Endothelial cell of umbilical vein (primary cell): Measurements from ENCODE around the gene SAMD11.

Experiments
- CTCF ChIP-seq, 2 donors: IDR thresholded peaks; 1 replicate in 1 of 2; 2 replicates in 1 of 2; pipeline ENCODE4 v1.5.1; 2011; ENCODE audit warnings: low read length in 2 of 2, mild to moderate bottlenecking in 2 of 2, moderate library complexity in 2 of 2, control low read depth in 1 of 2, inconsistent platforms in 1 of 2, low read depth in 1 of 2; ENCODE audit not compliant: insufficient read depth in 1 of 2; ENCODE audit errors: extremely low read depth in 1 of 2
- MYC ChIP-seq: IDR thresholded peaks from one replicate; pipeline ENCODE4 v1.6.1; 2011; ENCODE audit warnings: mild to moderate bottlenecking, low read depth, low read length
- POLR2A ChIP-seq: IDR thresholded peaks from 2 replicates; pipeline ENCODE4 v1.6.1; 2012; ENCODE audit warnings: low read depth, mild to moderate bottlenecking, control low read depth, low read length

GRCh38 chr1:963301-963651, 39.6 kb downstream of the SAMD11 start:
- TF ChIP-seq POLR2A, result no peak
- TF ChIP-seq CTCF (IDR thresholded peaks at IDR 0.05; ENCODE audit: extremely low read depth in 1 of 2, insufficient read depth in 1 of 2, low read depth in 1 of 2, low read length in 2 of 2), result no peak
- no peak for TF ChIP-seq MYC
